DMS153 (cell line): ENCODE data around the gene MEI1.

Experiments
- DNase-seq: peaks from one replicate; lab custom pipeline; 2025; lab: John Stamatoyannopoulos, UW

Gene MEI1

DNA sequence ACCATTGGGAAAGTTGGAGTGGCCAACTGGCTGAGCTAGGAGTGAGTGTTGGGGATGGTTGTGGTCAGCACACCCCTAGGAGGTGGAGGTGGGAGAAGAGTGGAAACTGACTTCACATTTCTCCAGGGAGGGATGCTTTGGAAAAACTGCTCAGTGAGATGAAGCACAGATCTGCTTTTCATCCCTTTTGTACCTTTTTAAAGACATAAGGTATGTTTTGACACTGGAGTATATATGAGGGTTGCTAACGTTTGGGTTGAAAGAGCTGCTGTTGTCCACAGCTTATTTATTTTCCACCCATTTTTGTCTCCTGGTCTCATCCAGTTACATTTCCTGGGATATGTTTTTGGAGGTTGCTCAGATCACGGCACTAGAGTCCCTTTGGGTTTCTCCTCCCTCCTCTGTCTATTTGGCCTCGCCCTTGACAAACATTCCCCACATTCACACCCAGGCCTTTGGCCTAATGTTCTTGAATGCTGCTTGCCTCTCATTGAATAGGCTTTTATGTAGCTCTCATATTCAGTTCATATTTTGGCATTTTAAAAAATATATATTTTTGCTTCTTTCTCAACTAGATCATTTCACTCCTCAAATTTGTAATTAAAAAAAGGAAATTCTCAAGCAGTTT lies 141.9 kb downstream of the MEI1 start:
- DNase-seq: no peak

- no peak for DNase-seq
Observed at GRCh38 chr22:41842996-41843970, 144.0 kb downstream of the MEI1 start.

DNA sequence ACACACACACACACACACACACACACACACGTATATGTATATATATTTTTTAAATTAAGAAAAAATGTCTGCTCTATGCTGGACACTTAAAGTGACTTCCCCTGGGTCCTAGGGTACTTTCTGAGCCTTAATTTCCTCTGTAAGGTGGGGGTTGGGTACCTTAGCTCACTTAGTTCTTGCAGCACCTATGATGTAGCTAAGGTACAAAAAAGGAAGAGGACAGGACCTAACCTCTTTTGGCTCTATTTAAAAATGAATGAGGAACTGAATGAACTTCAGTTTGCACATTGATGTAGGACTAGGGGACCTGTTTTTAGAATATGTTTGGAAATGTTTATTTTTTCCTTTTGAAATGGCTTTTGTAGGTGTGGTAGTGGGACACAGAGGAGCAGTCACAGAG lies 144.7 kb downstream of the MEI1 start:
- no peak for DNase-seq

- DNase-seq: no peak
Observed at GRCh38 chr22:41844513-41844912, 145.2 kb downstream of the MEI1 start.

DNA sequence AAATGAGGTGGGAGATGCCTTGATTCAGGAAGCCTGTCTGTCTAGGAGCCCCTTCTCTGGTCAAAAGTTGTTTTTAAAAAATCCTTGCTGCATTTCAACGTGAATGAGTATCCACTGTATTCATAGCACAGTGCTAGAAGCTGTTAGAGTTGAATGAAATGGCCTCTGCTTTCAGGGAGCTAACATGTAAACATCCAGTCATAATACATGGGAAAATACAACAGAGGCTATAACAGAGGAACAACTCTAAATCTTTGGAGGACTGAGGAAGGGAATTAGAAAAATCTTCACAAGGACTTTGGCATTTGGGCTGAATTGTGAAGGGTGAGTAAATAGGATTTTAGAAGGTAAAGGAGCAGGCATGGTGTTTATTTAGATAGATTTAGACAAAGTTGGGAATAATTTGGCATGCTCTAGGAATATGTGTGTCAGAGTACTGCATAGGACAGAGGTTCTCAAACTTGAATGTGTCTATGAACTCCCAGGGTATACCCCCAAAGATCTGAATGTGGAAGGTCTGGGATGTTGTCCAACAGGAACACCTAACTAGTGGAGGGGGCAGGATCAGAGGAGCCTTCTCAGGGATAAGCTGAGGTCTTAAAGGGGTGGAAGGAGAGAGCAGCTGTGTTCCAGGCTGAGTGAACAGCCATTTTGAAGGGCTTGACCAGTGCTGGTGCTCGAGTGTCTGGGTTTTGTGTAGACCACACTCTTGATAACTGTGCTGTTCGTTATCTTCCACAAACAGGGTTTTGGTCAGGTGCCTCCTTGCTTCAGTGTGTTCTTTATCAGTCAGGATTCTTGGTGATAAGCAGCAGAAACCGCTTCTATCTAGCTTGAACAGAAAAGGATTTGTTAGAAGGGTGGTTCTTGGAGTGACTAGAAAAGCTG lies 146.3 kb downstream of the MEI1 start:
- no peak for DNase-seq

- no peak for DNase-seq
Observed at GRCh38 chr22:41846268-41846987, 147.1 kb downstream of the MEI1 start.

- DNase-seq: no peak
Observed at GRCh38 chr22:41847300-41847699, 148.0 kb downstream of the MEI1 start.

DNA sequence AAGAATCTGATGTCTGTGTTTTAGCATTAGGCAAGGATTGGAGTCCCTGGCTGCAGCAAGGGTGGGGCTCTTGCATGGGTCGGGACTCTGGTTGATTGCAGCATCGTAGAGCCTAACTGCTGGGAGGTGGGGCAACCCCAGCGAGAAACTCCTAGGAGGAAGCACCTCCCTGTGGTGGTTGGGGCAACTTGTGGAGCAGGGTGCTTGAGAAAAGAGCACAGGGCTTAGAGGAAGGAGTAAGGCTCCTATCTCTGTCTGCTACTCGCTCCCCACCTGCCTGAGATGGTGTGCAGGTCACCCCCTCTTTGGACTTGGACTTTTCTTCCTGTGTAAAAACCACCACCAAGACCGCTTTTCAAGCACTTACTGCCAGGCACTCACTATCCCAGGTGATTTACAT lies 149.2 kb downstream of the MEI1 start:
- no peak for DNase-seq
